ENCODE data around the gene SFTPA1.
"Not testable (repeated sequence)": the region's sequence is repeated elsewhere in the genome, so short reads cannot be mapped to it uniquely, and the experiment has no call there.

Gene SFTPA1

DNA sequence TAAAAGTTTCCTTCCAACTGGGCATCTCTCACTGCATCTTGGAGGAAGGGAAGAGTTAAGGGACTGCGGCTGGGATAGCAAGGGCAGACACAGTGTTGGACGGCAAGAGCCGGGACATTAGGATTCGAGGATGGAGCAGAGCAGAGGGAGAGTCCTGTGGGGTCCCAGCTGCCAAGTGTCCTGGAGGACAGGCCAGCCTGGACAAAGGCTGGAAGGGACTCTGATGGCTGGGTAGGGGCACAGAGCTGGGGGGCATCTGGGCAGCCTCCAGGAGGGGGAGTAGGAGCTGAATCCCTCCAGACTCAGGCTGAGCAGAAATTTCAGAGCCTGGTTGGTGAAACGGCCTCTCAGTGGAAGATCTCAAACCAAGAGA, 19.2 kb downstream of the SFTPA1 start:
- H2BK12ac ChIP-seq (ENCODE audit: low read length): no peak overlapping the region
- no peak overlapping the region for H3K4me3 ChIP-seq (ENCODE audit: low read depth, low read length)
- no peaks in the 10 kb centered on the region for H3K79me2 ChIP-seq (ENCODE audit: control insufficient read depth, insufficient read depth, low read length, poor library complexity)
- no peak overlapping the region for H3K4ac ChIP-seq (ENCODE audit: low read depth, low read length)
- no peak overlapping the region for H3K27ac ChIP-seq (ENCODE audit: low read depth, low read length)
- no peaks in the 10 kb centered on the region for H3K36me3 ChIP-seq (ENCODE audit: control insufficient read depth in 1 of 2, insufficient read depth in 2 of 2, low read length in 2 of 2)
- no CpG with 5 or more reads among the region's 5 CpGs for WGBS (ENCODE audit: extremely low coverage, insufficient coverage, insufficient read length)
- H3K4me2 ChIP-seq (ENCODE audit: low read length): no peak overlapping the region
- no peak overlapping the region for H2AK5ac ChIP-seq (ENCODE audit: low read length)
- no peak overlapping the region for H3K9ac ChIP-seq (ENCODE audit: low read length)
- no peak overlapping the region for H3K18ac ChIP-seq (ENCODE audit: low read length)
- H3K79me1 ChIP-seq (ENCODE audit: low read length): no peaks in the 10 kb centered on the region
- H3K23ac ChIP-seq (ENCODE audit: low read length): no peak overlapping the region
- no peak overlapping the region for H4K91ac ChIP-seq (ENCODE audit: low read depth, low read length)
- H3K4me1 ChIP-seq (ENCODE audit: control insufficient read depth in 1 of 2, insufficient read depth in 2 of 2, low read length in 2 of 2): no peaks in the 10 kb centered on the region
- H3K9me3 ChIP-seq (ENCODE audit: insufficient read depth, low read depth, low read length): no peaks in the 10 kb centered on the region
- H4K12ac ChIP-seq (ENCODE audit: low read depth, low read length): no peak overlapping the region
- H3K14ac ChIP-seq (ENCODE audit: low read length): no peak overlapping the region
- DNase-seq: no peak
- no peak overlapping the region for H2AFZ ChIP-seq (ENCODE audit: insufficient read depth, low read length, poor library complexity)
- H3K27me3 ChIP-seq (ENCODE audit: insufficient read depth, low read length): no peaks in the 10 kb centered on the region
- H2BK5ac ChIP-seq (ENCODE audit: low read depth, low read length, poor library complexity): no peak overlapping the region
- H2BK120ac ChIP-seq (ENCODE audit: insufficient read depth, low read length, poor library complexity): no peak overlapping the region
- H4K8ac ChIP-seq (ENCODE audit: low read depth, low read length): no peak overlapping the region

DNA sequence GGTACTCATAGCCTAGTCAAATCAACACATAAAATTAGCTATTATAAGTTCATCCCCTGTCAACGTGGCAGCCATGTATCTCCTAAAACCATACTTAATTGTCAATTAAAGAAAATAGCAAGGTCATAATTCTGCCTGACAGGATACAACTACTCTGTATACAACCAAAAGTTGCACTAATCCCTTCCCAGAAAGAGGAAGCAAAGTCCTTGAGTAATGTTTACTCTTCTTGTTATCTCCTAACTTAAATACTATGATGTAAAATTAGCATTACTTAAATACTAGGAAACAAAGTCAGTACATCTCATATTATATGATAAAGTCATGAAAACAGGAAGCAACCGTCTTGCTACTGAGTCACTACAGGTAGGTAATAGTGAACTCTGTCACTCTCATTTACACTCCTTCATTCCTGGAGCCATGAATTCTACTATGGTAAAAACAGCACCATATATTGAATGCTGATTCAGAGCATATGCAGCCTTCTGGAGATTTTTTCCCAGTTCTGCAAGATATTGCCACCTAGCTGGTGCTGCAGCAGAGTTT, 26.0 kb downstream of the SFTPA1 start:
- H4K8ac ChIP-seq (ENCODE audit: low read depth, low read length); H3K9me3 ChIP-seq (ENCODE audit: insufficient read depth, low read depth, low read length); H3K27me3 ChIP-seq (ENCODE audit: insufficient read depth, low read length); H3K14ac ChIP-seq (ENCODE audit: low read length); H3K4me2 ChIP-seq (ENCODE audit: low read length); H4K12ac ChIP-seq (ENCODE audit: low read depth, low read length); H2BK12ac ChIP-seq (ENCODE audit: low read length); H2BK120ac ChIP-seq (ENCODE audit: insufficient read depth, low read length, poor library complexity); H2BK5ac ChIP-seq (ENCODE audit: low read depth, low read length, poor library complexity); H3K4me1 ChIP-seq (ENCODE audit: control insufficient read depth in 1 of 2, insufficient read depth in 2 of 2, low read length in 2 of 2); H3K23ac ChIP-seq (ENCODE audit: low read length); H3K36me3 ChIP-seq (ENCODE audit: control insufficient read depth in 1 of 2, insufficient read depth in 2 of 2, low read length in 2 of 2); H3K9ac ChIP-seq (ENCODE audit: low read length); H4K91ac ChIP-seq (ENCODE audit: low read depth, low read length); H3K18ac ChIP-seq (ENCODE audit: low read length); H2AK5ac ChIP-seq (ENCODE audit: low read length); H3K4ac ChIP-seq (ENCODE audit: low read depth, low read length); H3K27ac ChIP-seq (ENCODE audit: low read depth, low read length); DNase-seq; H3K79me2 ChIP-seq (ENCODE audit: control insufficient read depth, insufficient read depth, low read length, poor library complexity); H3K4me3 ChIP-seq (ENCODE audit: low read depth, low read length); H2AFZ ChIP-seq (ENCODE audit: insufficient read depth, low read length, poor library complexity); H3K79me1 ChIP-seq (ENCODE audit: low read length): not testable (repeated sequence)
- WGBS (ENCODE audit: extremely low coverage, insufficient coverage, insufficient read length): no CpG with 5 or more reads among the region's 2 CpGs

- Histone ChIP-seq H2BK5ac (ENCODE audit: low read depth, low read length, poor library complexity) (no peak overlapping the region), H3K9me3 (ENCODE audit: insufficient read depth, low read depth, low read length) (peaks cover 4% of the 10 kb centered on the region), H3K18ac (ENCODE audit: low read length) (no peak overlapping the region), H2AK5ac (ENCODE audit: low read length) (no peak overlapping the region), H3K79me2 (ENCODE audit: control insufficient read depth, insufficient read depth, low read length, poor library complexity) (no peaks in the 10 kb centered on the region), H3K9ac (ENCODE audit: low read length) (no peak overlapping the region), H4K91ac (ENCODE audit: low read depth, low read length) (no peak overlapping the region), H4K8ac (ENCODE audit: low read depth, low read length) (no peak overlapping the region), H3K4ac (ENCODE audit: low read depth, low read length) (no peak overlapping the region), H3K27me3 (ENCODE audit: insufficient read depth, low read length) (no peaks in the 10 kb centered on the region), H3K4me3 (ENCODE audit: low read depth, low read length) (no peak overlapping the region), H3K4me2 (ENCODE audit: low read length) (no peak overlapping the region), H3K23ac (ENCODE audit: low read length) (no peak overlapping the region), H3K4me1 (ENCODE audit: control insufficient read depth in 1 of 2, insufficient read depth in 2 of 2, low read length in 2 of 2) (no peaks in the 10 kb centered on the region), H3K27ac (ENCODE audit: low read depth, low read length) (no peak overlapping the region), H3K14ac (ENCODE audit: low read length) (no peak overlapping the region), H2BK120ac (ENCODE audit: insufficient read depth, low read length, poor library complexity) (no peak overlapping the region), H3K79me1 (ENCODE audit: low read length) (no peaks in the 10 kb centered on the region), H2BK12ac (ENCODE audit: low read length) (no peak overlapping the region), H3K36me3 (ENCODE audit: control insufficient read depth in 1 of 2, insufficient read depth in 2 of 2, low read length in 2 of 2) (no peaks in the 10 kb centered on the region), H2AFZ (ENCODE audit: insufficient read depth, low read length, poor library complexity) (no peak overlapping the region), H4K12ac (ENCODE audit: low read depth, low read length) (no peak overlapping the region)
- DNase-seq: no peak
- no CpG with 5 or more reads among the region's 3 CpGs for WGBS (ENCODE audit: extremely low coverage, insufficient coverage, insufficient read length)
Measured at GRCh38 chr10:79638318-79638717, 27.6 kb downstream of the SFTPA1 start.

- H3K4me1 ChIP-seq (ENCODE audit: control insufficient read depth in 1 of 2, insufficient read depth in 2 of 2, low read length in 2 of 2); H4K8ac ChIP-seq (ENCODE audit: low read depth, low read length); H2BK120ac ChIP-seq (ENCODE audit: insufficient read depth, low read length, poor library complexity); H2AK5ac ChIP-seq (ENCODE audit: low read length); H3K14ac ChIP-seq (ENCODE audit: low read length); H3K79me2 ChIP-seq (ENCODE audit: control insufficient read depth, insufficient read depth, low read length, poor library complexity); H3K9me3 ChIP-seq (ENCODE audit: insufficient read depth, low read depth, low read length); H3K9ac ChIP-seq (ENCODE audit: low read length); H3K27ac ChIP-seq (ENCODE audit: low read depth, low read length); H2AFZ ChIP-seq (ENCODE audit: insufficient read depth, low read length, poor library complexity); H3K27me3 ChIP-seq (ENCODE audit: insufficient read depth, low read length); H4K91ac ChIP-seq (ENCODE audit: low read depth, low read length); H3K4ac ChIP-seq (ENCODE audit: low read depth, low read length); H3K36me3 ChIP-seq (ENCODE audit: control insufficient read depth in 1 of 2, insufficient read depth in 2 of 2, low read length in 2 of 2); H3K79me1 ChIP-seq (ENCODE audit: low read length); H3K18ac ChIP-seq (ENCODE audit: low read length); H3K4me3 ChIP-seq (ENCODE audit: low read depth, low read length); H3K23ac ChIP-seq (ENCODE audit: low read length); H4K12ac ChIP-seq (ENCODE audit: low read depth, low read length); DNase-seq; H2BK5ac ChIP-seq (ENCODE audit: low read depth, low read length, poor library complexity); H3K4me2 ChIP-seq (ENCODE audit: low read length); H2BK12ac ChIP-seq (ENCODE audit: low read length): not testable (repeated sequence)
- WGBS (ENCODE audit: extremely low coverage, insufficient coverage, insufficient read length): no CpG with 5 or more reads among the region's 2 CpGs
Measured at GRCh38 chr10:79652695-79653094, 42.0 kb downstream of the SFTPA1 start.

Data from trophoblast cell (in vitro differentiated cells and primary cell).